ENCODE results near the gene CHD8.
A peak's percentile ranks its signal among the peaks of the same experiment; 100 is the strongest.

Gene CHD8

GRCh38 chr14:21437063-21437901 is 18.6 kb downstream of the CHD8 start:
- DNase-seq (ENCODE audit: low spot score) = peak; percentile 95

DNA sequence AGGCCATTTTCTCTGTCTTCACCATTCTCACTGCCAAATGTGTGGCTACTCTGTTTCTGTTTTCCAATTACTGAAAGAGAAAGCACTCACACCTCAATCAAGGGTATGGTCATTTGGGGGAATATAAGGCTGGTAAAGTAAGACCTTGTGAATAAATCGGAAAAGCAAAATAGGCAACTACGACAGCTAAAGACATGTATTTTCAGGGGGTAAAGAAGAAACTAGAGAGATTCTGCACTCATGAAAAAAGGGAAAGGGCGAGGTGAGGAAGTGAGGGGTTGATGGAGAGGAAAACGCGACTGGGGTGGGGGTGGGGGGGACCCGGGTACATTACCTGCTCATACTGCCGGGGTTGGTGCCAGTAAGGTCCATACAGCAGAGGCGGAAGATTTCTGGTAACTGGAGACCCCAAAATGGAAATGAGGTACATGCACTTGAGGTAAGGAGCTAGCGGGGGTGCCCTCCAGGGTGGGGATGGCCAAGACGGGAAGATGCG is 19.3 kb downstream of the CHD8 start:
- no peak for DNase-seq (ENCODE audit: low spot score)

DNA sequence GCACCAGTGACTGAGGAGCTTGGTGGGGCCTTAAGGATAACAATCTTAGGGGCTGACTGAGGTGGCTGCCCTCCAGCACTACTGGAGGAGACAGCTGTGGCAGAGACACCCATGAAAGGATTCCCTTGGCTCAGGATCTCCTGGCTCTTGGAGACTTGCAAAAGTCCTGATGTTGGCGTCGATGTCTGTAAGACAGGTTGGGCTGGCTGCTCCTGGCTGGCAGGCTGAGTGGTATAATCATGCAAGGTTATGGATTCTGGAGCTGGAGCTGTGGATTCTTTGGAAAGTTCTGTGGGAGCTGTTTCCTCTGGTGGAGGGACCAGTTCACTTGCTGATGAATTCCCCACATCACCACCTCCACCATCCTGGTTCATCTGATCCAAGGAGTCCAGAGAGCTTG is 24.8 kb downstream of the CHD8 start:
- no peak for DNase-seq (ENCODE audit: low spot score)

DNA sequence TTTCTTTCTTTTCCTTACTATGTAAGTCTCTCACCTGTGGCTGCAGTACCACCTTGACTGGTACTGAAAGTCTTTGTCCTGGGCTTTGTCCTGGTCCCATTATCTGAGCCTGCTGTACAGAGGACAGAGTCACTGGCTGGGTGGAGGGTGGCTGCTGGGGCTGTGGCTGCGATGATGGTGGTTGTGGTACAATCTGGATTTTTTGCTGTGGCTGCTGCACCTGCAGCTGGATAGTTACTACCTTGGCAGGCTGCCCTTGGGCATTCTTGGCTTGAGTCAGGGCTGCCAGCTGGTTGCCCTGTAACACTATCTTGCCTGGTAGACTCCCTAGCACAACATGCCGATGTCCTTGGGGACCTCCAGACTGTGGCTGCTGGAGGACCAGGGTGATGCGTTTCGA is 27.0 kb downstream of the CHD8 start:
- DNase-seq (ENCODE audit: low spot score) = no peak

- DNase-seq (ENCODE audit: low spot score) = no peak
These were observed 29.2 kb downstream of the CHD8 start for GRCh38 chr14:21426692-21427091.

DNA sequence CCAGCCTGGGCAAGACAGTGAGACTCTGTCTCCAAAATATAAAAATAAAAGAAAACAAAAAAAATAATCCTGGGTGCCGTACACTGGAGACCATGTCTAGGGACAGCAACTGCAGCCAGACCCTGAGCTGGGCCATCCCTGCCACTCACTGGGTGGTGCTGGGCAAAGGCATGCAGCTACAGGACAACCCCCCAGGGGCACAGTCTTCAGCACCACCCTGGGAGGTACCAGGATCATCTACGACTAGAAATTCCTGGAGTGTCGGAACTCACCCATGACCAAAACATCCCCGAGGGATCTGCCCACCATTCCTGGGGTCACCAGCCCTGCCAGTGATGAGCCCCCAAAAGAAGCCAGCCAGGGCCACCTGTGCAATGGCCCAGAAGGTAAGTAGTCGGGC is 36.4 kb downstream of the CHD8 start:
- no peak for DNase-seq (ENCODE audit: low spot score)

GRCh38 chr14:21415329-21415728 is 40.6 kb downstream of the CHD8 start:
- DNase-seq (ENCODE audit: low spot score) = no peak

DNA sequence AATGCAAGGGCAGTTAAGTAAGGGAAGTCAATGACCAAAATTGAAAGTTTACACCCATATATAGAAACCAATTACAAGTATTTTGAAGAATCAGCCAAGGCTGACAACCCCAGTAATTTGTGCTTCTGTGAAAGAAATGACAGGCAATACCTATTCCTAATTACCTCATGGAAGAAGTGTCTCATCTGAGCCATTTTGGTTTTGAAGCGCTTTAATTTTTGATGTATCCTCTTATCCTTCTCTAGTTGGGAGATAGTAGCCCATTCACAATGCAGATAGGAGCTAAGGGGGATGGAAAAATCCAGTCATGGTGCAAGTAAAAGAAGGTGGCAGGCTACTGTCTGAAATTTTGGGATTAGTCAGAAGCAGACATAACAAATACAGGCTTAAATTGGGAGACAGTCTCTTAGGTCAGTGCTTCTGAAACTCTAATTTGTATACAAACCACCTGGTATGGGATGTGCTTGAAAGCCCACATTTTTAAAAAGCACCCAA is 41.7 kb downstream of the CHD8 start:
- no peak for DNase-seq (ENCODE audit: low spot score)

GRCh38 chr14:21408147-21408546 is 47.8 kb downstream of the CHD8 start:
- peak; percentile 35 for DNase-seq (ENCODE audit: low spot score)

DNA sequence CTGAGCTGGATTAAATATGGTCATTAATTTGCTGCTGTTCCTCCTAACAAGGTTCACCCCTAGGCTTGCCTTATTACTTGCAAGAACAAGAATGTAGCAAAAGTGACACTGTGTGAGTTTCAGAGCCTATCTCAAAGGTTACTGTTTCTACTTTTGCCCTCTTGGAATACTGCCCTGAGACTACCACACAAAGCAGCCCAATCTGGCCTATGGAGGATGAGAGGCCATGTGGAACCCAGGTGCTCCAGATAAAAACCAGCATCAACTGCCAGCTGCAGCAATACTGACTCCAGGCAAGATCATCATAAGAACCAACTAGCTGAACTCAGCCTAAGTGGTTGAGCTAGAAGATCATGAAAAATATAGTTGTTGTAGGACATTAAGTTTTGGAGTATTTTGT is 49.7 kb downstream of the CHD8 start:
- DNase-seq (ENCODE audit: low spot score) = no peak

DNA sequence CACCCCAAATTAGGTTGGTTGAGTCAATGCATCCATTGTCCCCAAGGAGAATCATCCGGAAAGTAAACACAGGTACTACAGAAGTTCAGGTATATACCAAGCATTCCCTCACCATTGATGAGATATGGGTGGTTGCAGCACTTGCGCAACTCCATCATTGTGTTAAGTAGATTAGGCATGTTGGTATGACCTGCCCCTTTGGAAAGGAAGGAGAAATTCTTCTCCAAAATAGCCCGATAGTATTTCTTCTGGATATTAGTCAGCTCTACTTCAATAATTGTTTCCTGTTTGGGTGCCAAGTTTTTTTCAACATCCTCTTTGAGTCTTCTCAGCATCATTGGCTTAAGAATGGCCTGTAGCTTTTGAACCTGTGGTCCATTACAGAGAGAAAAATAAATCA is 50.8 kb downstream of the CHD8 start:
- DNase-seq (ENCODE audit: low spot score) = no peak

GRCh38 chr14:21399311-21399870 is 56.5 kb downstream of the CHD8 start:
- no peak for DNase-seq (ENCODE audit: low spot score)

GRCh38 chr14:21398901-21399300 is 57.0 kb downstream of the CHD8 start:
- DNase-seq (ENCODE audit: low spot score) = no peak

- no peak for DNase-seq (ENCODE audit: low spot score)
These were observed 60.5 kb downstream of the CHD8 start for GRCh38 chr14:21395450-21395849.

GRCh38 chr14:21385188-21385904 is 70.6 kb downstream of the CHD8 start:
- no peak for DNase-seq (ENCODE audit: low spot score)

GRCh38 chr14:21384494-21384851 is 71.5 kb downstream of the CHD8 start:
- no peak for DNase-seq (ENCODE audit: low spot score)

GRCh38 chr14:21383848-21384493 is 72.0 kb downstream of the CHD8 start, which contains the start of gene SUPT16H:
TSS of gene SUPT16H (minus strand) at chr14:21384019. CDS start at chr14:21383927, 92 bp downstream.
- DNase-seq (ENCODE audit: low spot score) = peak; percentile 90

DNA sequence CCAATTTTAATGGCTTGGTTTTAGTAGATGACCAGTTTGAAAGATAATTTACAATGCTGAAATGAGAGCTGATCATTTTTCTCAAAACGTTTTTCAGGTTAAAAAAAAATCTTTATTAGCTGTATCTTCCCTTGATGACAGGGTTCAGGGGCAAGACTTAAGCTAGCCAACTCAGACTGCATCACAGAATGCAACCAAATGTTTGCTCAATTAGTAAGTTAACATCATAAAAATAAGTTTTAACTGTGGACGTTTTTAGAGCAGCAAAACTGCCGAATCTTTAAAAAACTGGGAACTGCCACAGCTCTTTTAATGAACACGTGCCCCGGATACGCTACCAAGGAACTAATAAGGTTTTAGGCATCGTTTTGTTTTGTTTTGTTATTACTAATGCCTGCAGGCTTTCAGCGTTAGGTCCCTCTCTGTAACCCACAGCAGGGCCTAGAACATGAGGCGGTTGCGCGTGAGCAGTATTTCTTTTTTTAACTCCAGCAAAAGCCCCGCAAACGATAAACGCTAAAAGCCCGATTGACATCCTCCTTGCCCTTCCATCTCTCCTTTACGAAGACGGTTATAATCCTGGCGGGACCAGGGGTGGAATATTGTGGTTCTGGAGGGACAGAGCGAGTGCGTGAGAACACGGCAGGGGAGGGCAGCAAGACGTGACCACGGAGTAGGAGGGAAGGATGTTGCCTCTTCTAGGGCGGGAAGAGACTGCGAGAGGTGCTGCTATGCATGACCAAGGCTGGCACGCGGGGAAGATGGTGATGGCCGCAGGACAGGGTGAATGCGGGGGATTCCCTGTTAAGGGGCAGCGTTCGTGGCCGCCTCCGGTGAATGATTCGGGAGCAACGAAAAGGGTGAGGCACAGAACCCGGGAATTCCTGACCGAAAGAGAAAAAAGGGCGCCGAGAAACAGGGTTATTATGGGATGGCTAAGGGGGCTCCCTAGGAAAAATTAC is 72.8 kb downstream of the CHD8 start:
- peak; percentile 49 for DNase-seq (ENCODE audit: low spot score)

- no peak for DNase-seq (ENCODE audit: low spot score)
These were observed 73.8 kb downstream of the CHD8 start for GRCh38 chr14:21382095-21382494.

DNA sequence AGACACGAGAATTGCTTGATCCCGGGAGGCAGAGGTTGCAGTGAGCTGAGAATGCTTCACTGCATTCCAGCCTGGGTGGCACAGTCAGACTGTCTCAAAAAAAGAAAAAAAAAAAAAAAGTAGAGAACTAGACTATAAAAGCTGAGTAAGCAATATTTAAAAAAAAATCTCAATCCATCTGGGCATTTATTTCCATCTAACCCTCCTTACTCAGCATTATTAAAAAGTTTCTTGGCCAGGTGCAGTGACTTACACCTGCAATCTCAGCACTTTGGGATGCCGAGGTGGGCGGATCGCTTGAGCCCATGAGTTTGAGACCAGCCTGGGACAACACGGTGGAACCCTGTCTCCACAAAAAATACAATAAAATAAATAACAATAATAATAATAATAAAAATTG is 76.6 kb downstream of the CHD8 start:
- no peak for DNase-seq (ENCODE audit: low spot score)

- DNase-seq (ENCODE audit: low spot score) = no peak
These were observed 81.9 kb downstream of the CHD8 start for GRCh38 chr14:21373980-21374379.

Measured in AG08396 (cell line).